Activated naive CD4-positive, alpha-beta T cell (primary cell): ENCODE data around the gene AAR2.

Experiments
- DNase-seq, 4 experiments: peaks; one replicate each; lab custom pipeline; 2025; lab: John Stamatoyannopoulos, UW

AAR2 gene

GRCh38 chr20:36279776-36280175 is 43.5 kb downstream of the AAR2 start:
- DNase-seq: no peak

GRCh38 chr20:36281785-36282380 is 45.6 kb downstream of the AAR2 start:
- no peak for DNase-seq

GRCh38 chr20:36284751-36285150 is 48.5 kb downstream of the AAR2 start:
- no peak for DNase-seq

GRCh38 chr20:36285746-36286447 is 49.6 kb downstream of the AAR2 start:
- DNase-seq: no peak

- DNase-seq: no peak
Observed at GRCh38 chr20:36297656-36298055, 61.4 kb downstream of the AAR2 start.

- DNase-seq: no peak
Observed at GRCh38 chr20:36298061-36298460, 61.8 kb downstream of the AAR2 start.

- DNase-seq: no peak
Observed at GRCh38 chr20:36298795-36299339, 62.6 kb downstream of the AAR2 start.

- no peak for DNase-seq
Observed at GRCh38 chr20:36299459-36299858, 63.2 kb downstream of the AAR2 start.

GRCh38 chr20:36301359-36302119 is 65.3 kb downstream of the AAR2 start:
- DNase-seq: no peak

- DNase-seq: no peak
Observed at GRCh38 chr20:36303020-36303595, 66.8 kb downstream of the AAR2 start.

- no peak for DNase-seq
Observed at GRCh38 chr20:36303831-36304230, 67.6 kb downstream of the AAR2 start.

GRCh38 chr20:36304786-36305495 is 68.7 kb downstream of the AAR2 start:
- no peak for DNase-seq

GRCh38 chr20:36305602-36306551 is 69.6 kb downstream of the AAR2 start, which contains the start of gene DLGAP4:
Gene DLGAP4, plus strand, starts transcription at chr20:36306339. Its CDS starts 125,379 bp downstream, at chr20:36431718.
- DNase-seq: no peak
